Activated gamma-delta T cell treated with anti-CD3 and anti-CD28 coated beads, Interleukin-2, amount 50 U/mL, for 16 hours (primary cell): ENCODE data around the gene TMEM258.

Experiments
- DNase-seq: peaks from one replicate; pipeline ENCODE4 v3.0.0-alpha.2; 2020; ENCODE audit warnings: low read depth

TMEM258 gene

DNA sequence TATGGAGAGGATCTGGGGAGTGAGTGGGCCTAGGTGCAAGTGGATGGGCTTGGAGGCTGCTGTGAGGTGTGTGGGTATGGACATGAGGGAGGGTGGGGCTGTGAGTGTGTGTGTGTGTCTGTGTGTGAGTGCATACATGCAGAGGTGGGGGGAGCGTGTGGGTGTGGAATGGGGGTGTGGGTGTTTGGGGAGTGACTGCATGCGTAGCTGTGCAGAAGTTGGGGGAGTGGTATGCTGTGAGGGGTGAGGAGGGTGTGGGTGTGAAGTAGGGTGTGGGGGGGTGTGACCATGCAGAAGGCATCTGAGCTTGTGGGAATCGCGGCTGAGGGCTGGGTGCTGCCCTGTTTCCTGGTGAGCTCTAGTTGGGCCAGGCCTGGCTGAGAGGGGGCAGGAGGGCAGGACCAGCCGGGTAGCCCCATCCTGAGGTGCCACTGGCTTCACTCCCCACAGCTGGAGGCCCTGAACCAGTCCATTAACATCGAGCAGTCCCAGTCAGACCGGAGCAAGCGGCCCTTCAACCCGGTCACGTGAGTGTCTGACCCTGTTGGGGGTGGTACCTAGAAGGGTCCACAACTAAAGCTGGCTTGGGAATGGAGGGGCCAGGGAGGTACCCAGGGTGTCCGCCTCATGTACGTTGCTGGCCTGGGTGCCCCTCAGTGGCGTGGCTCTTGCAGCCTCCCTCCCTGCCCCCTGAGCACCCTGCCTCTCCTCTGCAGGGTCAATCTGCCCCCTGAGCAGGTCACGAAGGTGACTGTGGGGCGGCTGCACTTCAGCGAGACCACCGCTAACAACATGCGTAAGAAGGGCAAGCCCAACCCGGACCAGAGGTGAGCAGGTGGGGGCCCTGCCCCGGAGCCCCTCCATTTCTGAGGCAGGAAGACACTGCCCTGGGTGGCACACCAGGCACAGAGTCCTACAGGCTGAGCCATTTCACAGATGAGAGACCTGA is 16.5 kb downstream of the TMEM258 start:
- DNase-seq = no peak

DNA sequence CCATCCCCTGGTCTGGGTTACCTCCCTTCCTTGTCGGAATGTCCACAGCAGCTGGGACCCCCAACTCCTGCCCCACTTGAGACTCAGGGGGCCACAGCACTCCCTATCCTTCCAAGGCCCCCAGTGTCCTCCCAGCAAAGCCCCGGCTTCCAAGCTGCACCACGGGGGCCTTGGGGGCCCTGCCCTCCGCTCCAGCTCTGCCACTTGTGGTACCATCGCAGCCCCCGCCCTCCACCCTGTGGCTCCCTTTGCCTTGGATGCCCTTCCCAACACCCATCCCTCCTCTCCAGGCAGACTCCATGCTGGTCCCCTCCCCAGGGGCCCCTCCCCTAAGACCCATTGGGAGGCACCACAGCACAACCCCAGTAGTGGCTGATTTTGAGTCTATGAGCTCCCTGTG is 17.3 kb downstream of the TMEM258 start:
- no peak for DNase-seq

GRCh38 chr11:61774411-61774810 is 18.0 kb downstream of the TMEM258 start:
- DNase-seq = no peak

DNA sequence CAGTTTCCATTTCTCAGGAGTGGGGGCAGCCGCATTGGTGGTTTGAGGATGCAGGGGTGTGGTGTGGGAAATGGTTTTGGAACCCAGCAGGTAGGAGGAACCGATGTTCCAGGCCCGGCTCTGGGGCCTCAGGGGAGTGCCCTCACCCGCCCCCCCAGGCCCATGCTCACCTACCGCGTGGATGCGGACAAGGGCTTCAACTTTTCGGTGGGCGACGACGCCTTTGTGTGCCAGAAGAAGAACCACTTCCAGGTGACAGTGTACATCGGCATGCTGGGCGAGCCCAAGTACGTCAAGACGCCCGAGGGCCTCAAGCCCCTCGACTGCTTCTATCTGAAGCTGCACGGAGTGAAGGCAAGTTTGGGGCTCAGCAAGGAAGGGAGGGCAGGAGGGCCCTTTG is 18.6 kb downstream of the TMEM258 start:
- no peak for DNase-seq

DNA sequence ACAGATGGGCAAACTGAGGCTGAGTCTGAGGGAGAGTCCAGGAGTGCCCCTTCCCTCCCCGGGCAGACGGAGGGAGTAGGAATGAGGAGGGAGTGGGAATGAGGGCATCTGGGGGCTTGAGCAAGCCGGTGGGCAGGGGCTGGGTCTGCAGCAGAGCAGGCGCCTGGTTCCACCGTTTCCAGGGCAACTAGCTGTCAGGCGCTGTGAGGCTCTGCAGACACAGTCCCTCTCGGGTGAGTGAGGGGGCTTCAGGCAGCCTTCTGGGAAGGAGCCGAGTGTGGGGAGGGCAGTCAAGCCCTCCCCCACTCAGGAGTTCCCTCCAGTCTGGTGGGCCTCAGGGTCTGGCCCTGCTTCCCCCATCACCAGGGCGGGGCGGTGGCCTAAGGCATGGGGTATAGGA is 19.0 kb downstream of the TMEM258 start:
- no peak for DNase-seq

- no peak for DNase-seq
Observed at GRCh38 chr11:61771985-61772455, 20.4 kb downstream of the TMEM258 start.

- no peak for DNase-seq
Observed at GRCh38 chr11:61771195-61771894, 21.1 kb downstream of the TMEM258 start.

- DNase-seq = no peak
Observed at GRCh38 chr11:61769946-61770683, 22.3 kb downstream of the TMEM258 start.

GRCh38 chr11:61769169-61769920 is 23.1 kb downstream of the TMEM258 start:
- no peak for DNase-seq

DNA sequence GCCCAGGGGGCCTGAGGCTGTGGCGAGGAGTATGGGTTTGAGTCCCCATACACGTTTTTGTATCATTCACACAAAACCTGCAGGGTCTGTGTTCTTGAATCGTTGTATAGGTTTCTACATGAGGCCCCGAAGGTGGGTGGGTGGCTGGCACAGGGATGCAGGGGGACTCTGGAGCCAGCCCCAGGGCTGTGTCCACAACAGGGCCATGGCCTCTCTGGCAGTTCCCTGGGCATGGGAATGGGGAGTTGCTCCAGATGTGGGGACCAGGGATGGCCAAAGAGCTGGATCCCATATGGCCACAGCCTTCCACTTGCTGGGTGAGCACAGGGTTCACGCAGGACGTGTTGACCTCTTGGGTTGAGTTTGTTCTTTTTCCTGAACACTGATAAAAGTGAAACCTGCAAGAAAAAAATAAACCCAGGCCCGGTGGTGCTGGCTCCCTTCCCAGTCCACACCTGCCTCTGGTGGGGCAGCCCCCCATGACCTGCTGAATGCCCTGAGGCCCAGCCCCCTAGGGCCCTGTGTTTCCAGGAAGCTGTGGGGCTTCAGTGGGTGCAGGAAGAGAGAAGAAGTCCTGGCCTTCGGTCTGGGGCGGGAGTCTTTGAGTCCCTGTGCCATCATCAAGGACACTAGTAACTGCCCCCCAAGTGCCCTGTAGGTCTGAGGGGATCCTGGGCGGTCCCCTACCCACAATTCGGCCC is 23.9 kb downstream of the TMEM258 start:
- no peak for DNase-seq

- DNase-seq = no peak
Observed at GRCh38 chr11:61766353-61766841, 26.0 kb downstream of the TMEM258 start.

DNA sequence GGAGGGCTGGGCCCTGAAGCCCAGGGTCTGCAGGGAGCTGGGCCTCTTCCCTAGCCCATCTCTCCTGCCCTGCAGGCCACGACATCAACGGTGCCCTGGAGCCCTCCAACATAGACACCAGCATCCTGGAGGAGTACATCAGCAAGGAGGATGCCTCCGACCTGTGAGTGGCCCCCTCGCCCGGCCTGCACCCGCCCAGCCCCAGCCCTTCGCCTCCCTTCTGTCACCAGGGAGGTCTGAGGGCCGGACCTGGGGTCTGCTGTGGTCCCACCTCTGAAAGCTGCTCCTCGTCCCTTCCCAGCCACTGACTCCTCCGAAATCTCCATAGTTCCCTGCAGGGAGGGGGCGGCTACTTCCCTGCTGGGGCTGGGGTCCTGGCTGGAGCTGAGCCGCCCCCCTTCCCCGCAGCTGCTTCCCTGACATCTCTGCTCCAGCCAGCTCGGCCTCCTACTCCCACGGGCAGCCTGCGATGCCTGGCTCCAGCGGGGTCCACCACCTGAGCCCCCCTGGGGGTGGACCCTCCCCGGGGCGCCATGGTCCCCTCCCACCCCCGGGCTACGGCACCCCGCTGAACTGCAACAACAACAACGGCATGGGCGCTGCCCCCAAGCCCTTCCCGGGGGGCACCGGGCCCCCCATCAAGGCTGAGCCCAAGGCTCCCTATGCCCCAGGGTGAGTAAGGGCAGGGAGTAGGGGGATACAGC is 26.7 kb downstream of the TMEM258 start:
- no peak for DNase-seq

DNA sequence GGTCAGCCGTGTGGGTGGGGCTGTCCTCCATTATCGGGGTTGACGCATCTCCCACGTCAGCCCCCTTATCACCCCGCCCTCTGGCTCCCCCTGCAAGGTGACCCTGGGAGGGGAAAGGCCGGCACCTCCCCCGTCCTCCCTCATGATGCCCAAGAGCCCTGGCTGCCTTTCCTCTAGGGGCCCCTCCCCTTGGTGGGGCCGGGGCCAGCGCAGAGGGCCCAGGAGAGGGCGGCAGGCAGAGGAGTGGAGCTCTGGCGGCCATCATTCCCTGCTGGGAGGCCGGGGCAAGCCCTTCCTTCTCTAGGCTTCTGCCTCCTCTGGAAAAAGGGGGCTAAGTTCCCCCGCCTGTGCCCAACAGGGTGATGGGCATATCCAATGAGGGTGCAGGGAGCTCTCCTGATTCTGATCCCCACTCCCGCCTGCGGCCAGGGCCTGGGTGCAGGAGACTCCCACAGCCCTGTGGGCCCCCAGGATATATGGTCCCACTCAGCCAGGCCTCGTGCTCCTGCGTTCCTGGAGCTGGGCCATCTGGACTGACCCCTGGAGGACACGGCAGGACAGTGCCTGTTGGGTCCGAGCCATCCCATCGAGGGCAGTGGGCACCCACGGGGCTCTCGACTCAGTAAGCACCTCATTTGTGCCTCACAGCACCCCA is 27.7 kb downstream of the TMEM258 start:
- DNase-seq = no peak

DNA sequence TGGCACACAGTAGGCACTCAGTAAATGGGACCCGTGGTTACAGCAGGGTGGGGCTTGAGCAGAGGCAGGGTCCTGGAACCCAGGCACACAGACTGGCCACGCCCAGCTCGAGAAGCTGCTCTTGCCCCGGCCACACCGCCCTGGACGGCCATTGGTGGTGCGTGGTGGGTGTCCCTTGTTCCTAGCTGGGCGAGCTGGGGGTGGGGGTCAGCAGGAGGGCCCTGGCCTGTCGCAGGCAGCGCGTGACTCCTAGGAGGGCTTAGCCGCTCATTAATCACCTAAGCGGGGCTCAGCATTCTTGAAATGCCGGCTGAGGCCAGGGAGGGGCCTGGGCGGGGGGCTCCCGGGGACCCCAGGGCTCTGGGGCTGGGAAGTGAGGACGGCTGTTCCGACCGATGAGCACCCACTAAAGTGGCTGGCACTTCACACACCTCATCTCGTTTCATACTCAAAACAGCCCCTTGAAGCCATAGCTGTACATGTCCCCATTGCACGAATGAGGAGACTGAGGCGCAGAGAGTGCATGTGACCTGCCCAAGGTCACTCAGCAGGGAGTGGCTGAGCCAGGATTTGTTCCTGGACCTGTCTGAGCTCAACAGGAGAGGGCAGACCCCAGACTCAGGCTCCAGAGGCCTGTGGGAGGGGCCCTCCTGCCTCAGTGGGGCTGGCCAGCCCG is 28.3 kb downstream of the TMEM258 start:
- DNase-seq = no peak

GRCh38 chr11:61762798-61763197 is 29.6 kb downstream of the TMEM258 start:
- no peak for DNase-seq

GRCh38 chr11:61762223-61762615 is 30.2 kb downstream of the TMEM258 start:
- DNase-seq = no peak

GRCh38 chr11:61761440-61762222 is 30.8 kb downstream of the TMEM258 start:
- no peak for DNase-seq

DNA sequence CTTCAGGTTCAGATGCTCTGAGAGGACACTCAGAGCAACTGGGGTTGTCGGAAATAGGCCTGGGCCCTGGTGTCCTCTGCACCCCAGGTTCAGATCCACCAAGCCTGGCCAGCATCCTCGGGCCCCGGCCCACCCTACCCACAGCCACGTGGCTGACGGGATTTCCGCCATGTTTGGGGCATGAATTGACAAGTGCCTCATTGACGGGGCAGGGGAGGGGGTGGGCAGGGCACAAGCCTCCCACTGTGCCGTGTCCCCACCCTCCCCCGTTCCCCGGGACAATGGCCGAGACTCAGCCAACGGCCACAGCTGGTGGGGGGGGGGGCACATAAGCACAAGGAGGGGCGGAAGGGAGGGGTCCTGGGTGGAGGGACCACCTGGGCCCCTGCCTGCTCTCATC is 31.5 kb downstream of the TMEM258 start:
- no peak for DNase-seq
